Skeletal muscle satellite cell (primary cell): Measurements from ENCODE around the gene SLC39A10. TPM values are rescaled to one million over a fixed set of nuclear protein-coding genes. Genes with fewer than 3 reads are reported as not detected.

Experiments used
- H3K27me3 ChIP-seq: 2 replicates; pipeline ENCODE4 v1.7.0; 2013; ENCODE audit warnings: low read length; ENCODE audit not compliant: control insufficient read depth, insufficient read depth
- H3K36me3 ChIP-seq: 2 replicates; pipeline ENCODE4 v1.7.0; 2013; ENCODE audit warnings: mild to moderate bottlenecking, control low read depth, low read length; ENCODE audit not compliant: insufficient read depth
- H3K4me1 ChIP-seq: 2 replicates; pipeline ENCODE4 v1.7.0; 2013; ENCODE audit warnings: low read length; ENCODE audit not compliant: control insufficient read depth, insufficient read depth
- H3K4me2 ChIP-seq: 2 replicates; pipeline ENCODE4 v1.7.0; 2013; ENCODE audit warnings: mild to moderate bottlenecking, low read length
- H3K4me3 ChIP-seq: 2 replicates; pipeline ENCODE4 v1.7.0; 2013; ENCODE audit warnings: low read length
- H3K9ac ChIP-seq: 2 replicates; pipeline ENCODE4 v1.7.0; 2013; ENCODE audit warnings: mild to moderate bottlenecking, low read depth, low read length, moderate library complexity
- H3K9me3 ChIP-seq: replicated peaks from 2 replicates; pipeline ENCODE4 v1.7.0; 2013; ENCODE audit warnings: mild to moderate bottlenecking, control low read depth, low read length
- total RNA-seq: library from RNA; depleted of rRNA; stranded (reverse); fragments of >200 nt; gene quantifications from 2 replicates; pipeline ENCODE4 v1.2.3, GENCODE V29; 2012; rRNA removed

The SLC39A10 gene
- total RNA-seq: 20.8 and 27.4 TPM in 2 replicates

GRCh38 chr2:195656859-195657633 is at the start of gene SLC39A10:
Gene SLC39A10 (plus strand): TSS chr2:195657226. CDS start chr2:195680043, 22,817 bp downstream.
- peak within 1 kb of the TSS; percentile 81 for H3K4me2 ChIP-seq
- H3K4me3 ChIP-seq: peak within 1 kb of the TSS; percentile 89
- peak within 1 kb of the TSS; percentile 99 for H3K9ac ChIP-seq
- H3K36me3 ChIP-seq: no peaks in the 10 kb centered on the region
- H3K4me1 ChIP-seq: peaks cover 12% of the 10 kb centered on the region
- no peaks in the 10 kb centered on the region for H3K9me3 ChIP-seq
- no peaks in the 10 kb centered on the region for H3K27me3 ChIP-seq

- Histone ChIP-seq H3K4me3 (no peak overlapping the region), H3K36me3 (no peaks in the 10 kb centered on the region), H3K9ac (no peak overlapping the region), H3K4me2 (no peak overlapping the region), H3K27me3 (no peaks in the 10 kb centered on the region), H3K4me1 (peaks cover 16% of the 10 kb centered on the region), H3K9me3 (no peaks in the 10 kb centered on the region)
Measured at GRCh38 chr2:195608768-195609454, 48.1 kb upstream of the SLC39A10 start.

- no peak overlapping the region for H3K4me2 ChIP-seq
- no peak overlapping the region for H3K9ac ChIP-seq
- H3K4me1 ChIP-seq: peaks cover 20% of the 10 kb centered on the region
- H3K4me3 ChIP-seq: no peak overlapping the region
- H3K27me3 ChIP-seq: no peaks in the 10 kb centered on the region
- no peaks in the 10 kb centered on the region for H3K36me3 ChIP-seq
- H3K9me3 ChIP-seq: no peaks in the 10 kb centered on the region
Measured at GRCh38 chr2:195610717-195611116, 46.3 kb upstream of the SLC39A10 start.

- H3K4me3 ChIP-seq: peak overlapping the region; percentile 43
- no peaks in the 10 kb centered on the region for H3K36me3 ChIP-seq
- peak overlapping the region; percentile 62 for H3K9ac ChIP-seq
Measured at GRCh38 chr2:195612611-195613495, 44.2 kb upstream of the SLC39A10 start.

GRCh38 chr2:195613922-195614321 is 43.1 kb upstream of the SLC39A10 start:
- Histone ChIP-seq H3K9ac (no peak overlapping the region), H3K4me1 (peaks cover 20% of the 10 kb centered on the region), H3K9me3 (no peaks in the 10 kb centered on the region), H3K36me3 (no peaks in the 10 kb centered on the region), H3K4me3 (no peak overlapping the region), H3K27me3 (no peaks in the 10 kb centered on the region), H3K4me2 (no peak overlapping the region)

More at GRCh38 chr2:195612611-195613495, 44.2 kb upstream of the SLC39A10 start:
- Histone ChIP-seq H3K4me2 (peak overlapping the region; percentile 70), H3K27me3 (no peaks in the 10 kb centered on the region), H3K9me3 (no peaks in the 10 kb centered on the region), H3K4me1 (peaks cover 20% of the 10 kb centered on the region)

- Histone ChIP-seq H3K9ac (no peak overlapping the region), H3K4me1 (peaks cover 6% of the 10 kb centered on the region), H3K9me3 (no peaks in the 10 kb centered on the region), H3K36me3 (no peaks in the 10 kb centered on the region), H3K4me3 (no peak overlapping the region), H3K27me3 (no peaks in the 10 kb centered on the region), H3K4me2 (no peak overlapping the region)
Measured at GRCh38 chr2:195619590-195619989, 37.4 kb upstream of the SLC39A10 start.

GRCh38 chr2:195620501-195620900 is 36.5 kb upstream of the SLC39A10 start:
- no peaks in the 10 kb centered on the region for H3K9me3 ChIP-seq
- H3K27me3 ChIP-seq: no peaks in the 10 kb centered on the region
- H3K9ac ChIP-seq: no peak overlapping the region
- peaks cover 6% of the 10 kb centered on the region for H3K4me1 ChIP-seq
- no peak overlapping the region for H3K4me2 ChIP-seq
- H3K36me3 ChIP-seq: no peaks in the 10 kb centered on the region
- H3K4me3 ChIP-seq: no peak overlapping the region

GRCh38 chr2:195622966-195623365 is 34.1 kb upstream of the SLC39A10 start:
- Histone ChIP-seq H3K36me3 (no peaks in the 10 kb centered on the region), H3K4me3 (no peak overlapping the region), H3K27me3 (no peaks in the 10 kb centered on the region), H3K9me3 (no peaks in the 10 kb centered on the region), H3K4me2 (no peak overlapping the region), H3K9ac (no peak overlapping the region), H3K4me1 (peaks cover 6% of the 10 kb centered on the region)

GRCh38 chr2:195626507-195626906 is 30.5 kb upstream of the SLC39A10 start:
- H3K4me2 ChIP-seq: no peak overlapping the region
- H3K36me3 ChIP-seq: no peaks in the 10 kb centered on the region
- H3K9ac ChIP-seq: no peak overlapping the region
- H3K9me3 ChIP-seq: no peaks in the 10 kb centered on the region
- H3K27me3 ChIP-seq: no peaks in the 10 kb centered on the region
- H3K4me3 ChIP-seq: no peak overlapping the region
- no peaks in the 10 kb centered on the region for H3K4me1 ChIP-seq

GRCh38 chr2:195628666-195629065 is 28.4 kb upstream of the SLC39A10 start:
- Histone ChIP-seq H3K4me3 (no peak overlapping the region), H3K9me3 (no peaks in the 10 kb centered on the region), H3K4me2 (no peak overlapping the region), H3K4me1 (no peaks in the 10 kb centered on the region), H3K27me3 (no peaks in the 10 kb centered on the region), H3K9ac (no peak overlapping the region), H3K36me3 (no peaks in the 10 kb centered on the region)
